Measurements from ENCODE around the gene EPG5. TPM values are rescaled to one million over a fixed set of nuclear protein-coding genes. Genes with fewer than 3 reads are reported as not detected.

The EPG5 gene
- total RNA-seq (20.6 and 25.6 TPM in 2 replicates), polyA plus RNA-seq (16.7 and 16.8 TPM in 2 replicates), polyA minus RNA-seq (76.7 and 95.1 TPM in 2 replicates), Bru-seq, nascent RNA (percentile 76 among the genes with signal in this experiment), BruChase-seq, experiment 1, labeled RNA remaining after a 6-hour chase (percentile 70 among the genes with signal in this experiment), BruChase-seq, experiment 2, labeled RNA remaining after a 2-hour chase (percentile 79 among the genes with signal in this experiment)
- 9.0 and 9.2 TPM in 2 replicates for polyA plus RNA-seq (2011; cell fraction: cytosol; rRNA removed)
- polyA plus RNA-seq (2011; cell fraction: nucleus; rRNA removed) = 39.5 and 45.0 TPM in 2 replicates
- polyA plus RNA-seq (2012) = 10.6 and 14.0 TPM in 2 replicates
- polyA minus RNA-seq (2011; cell fraction: cytosol; rRNA and poly(A)+ RNA removed) = 17.3 TPM
- 63.8 and 96.3 TPM in 2 replicates for polyA minus RNA-seq (2011; cell fraction: nucleus; rRNA and poly(A)+ RNA removed)
- long read RNA-seq, full-length matches to known transcripts = 1 of 7 reads
- long read RNA-seq, partial matches to known transcripts = 2 of 7 reads
- long read RNA-seq, other reads (novel, unspliced or antisense) = 4 of 7 reads

DNA sequence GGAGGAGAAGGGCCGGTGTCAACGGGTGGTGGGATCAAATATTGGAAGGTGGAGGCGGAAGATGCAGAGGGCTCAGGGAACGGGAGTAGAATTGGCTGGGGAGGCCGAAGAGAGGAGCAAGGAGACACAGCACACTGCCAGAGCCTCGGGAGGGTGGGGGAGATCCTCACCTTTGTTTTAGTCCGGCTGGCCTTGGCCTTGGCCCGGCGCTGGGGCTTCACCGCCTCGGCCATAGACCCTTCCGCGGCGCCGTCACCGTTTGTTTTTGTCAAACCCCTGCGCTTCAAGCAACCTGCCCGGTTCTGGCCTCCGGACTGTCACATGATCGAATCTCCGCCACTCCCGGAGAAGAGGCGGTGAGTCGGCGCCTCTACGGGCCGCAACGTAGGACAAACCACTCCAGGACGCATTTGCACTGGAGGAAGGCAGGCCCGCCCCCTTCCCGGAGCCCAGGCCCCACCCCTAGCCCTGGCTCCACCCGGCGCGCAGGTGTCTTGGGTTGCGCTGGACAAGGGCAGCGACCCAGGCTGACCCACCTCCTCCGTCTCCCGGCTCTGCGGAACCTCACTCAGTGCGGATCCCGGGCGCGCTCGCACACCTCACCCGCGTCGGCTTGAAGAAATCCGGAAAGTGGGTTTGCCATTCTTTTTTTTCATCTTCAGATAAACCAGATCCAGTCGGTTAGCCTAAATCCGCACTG is at the start of gene EPG5:
Gene EPG5 (minus strand): TSS at position 323 of the 700 bp plus-strand sequence. CDS start 90 bp downstream, at position 233.
- H3K4me2 ChIP-seq (ENCODE audit: insufficient read depth, low read length) = peak within 1 kb of the TSS; percentile 99
- intact Hi-C loops (cut with micrococcal nuclease) = loop anchor here (1.0 kb wide), 1 partner anchor 16 kb away; no protein-coding TSS in a partner anchor
- FAIRE-seq = peak; percentile 93

More for the DNA sequence above, at the start of gene EPG5:
- ChIA-PET POLR2A (no interaction called here), CTCF (no interaction called here)
- peaks cover 19% of the 10 kb centered on the region for H3K79me2 ChIP-seq (ENCODE audit: control insufficient read depth, insufficient read depth, low read length)
- H3K4me3 ChIP-seq (replicated peaks in 1 of 3; ENCODE audit: insufficient read depth in 1 of 3, low read depth in 1 of 3, low read length in 3 of 3) = peak within 1 kb of the TSS; percentile 60 to 98 (median 94)
- peaks cover 3% of the 10 kb centered on the region for H3K4me1 ChIP-seq (ENCODE audit: control insufficient read depth, extremely low read depth, insufficient read depth, low read length)
- H3K36me3 ChIP-seq (ENCODE audit: control insufficient read depth in 2 of 2, extremely low read depth in 1 of 2, insufficient read depth in 2 of 2, low read length in 2 of 2) = peaks cover 0 to 2% of the 10 kb centered on the region in 2 experiments
- no peaks in the 10 kb centered on the region for H3K9me3 ChIP-seq (replicated peaks; ENCODE audit: control insufficient read depth, insufficient read depth, low read length)
- no peaks in the 10 kb centered on the region for H3K9me1 ChIP-seq (replicated peaks; ENCODE audit: control insufficient read depth, extremely low read depth, insufficient read depth, low read length)
- peak within 1 kb of the TSS; percentile 97 for H2AFZ ChIP-seq (ENCODE audit: low read depth, low read length)
- no TSS peak for BruUV-seq (replicated peaks)
- DNase-seq (ENCODE audit: low read depth, low spot score) = peak; percentile 96
- peaks cover 2% of the 10 kb centered on the region for H4K20me1 ChIP-seq (replicated peaks; ENCODE audit: control insufficient read depth, extremely low read depth, insufficient read depth, low read length)
- peak within 1 kb of the TSS; percentile 93 for H3K9ac ChIP-seq (replicated peaks; ENCODE audit: extremely low read depth, insufficient read depth, low read length)
- TF ChIP-seq FOS (IDR thresholded peaks at IDR 0.05; ENCODE audit: borderline replicate concordance, insufficient read depth, low read length) = no peak
- TF ChIP-seq GATA2 (IDR thresholded peaks at IDR 0.05; ENCODE audit: insufficient read depth, insufficient read length, low read depth, low read length) = no peak
- TF ChIP-seq MYC (IDR thresholded peaks at IDR 0.05; ENCODE audit: low read depth, low read length) = no peak
- peak; percentile 69 for TF ChIP-seq POLR2A (IDR thresholded peaks at IDR 0.05; ENCODE audit: low read depth, low read length)
- TF ChIP-seq CTCF (IDR thresholded peaks at IDR 0.05; ENCODE audit: extremely low read depth in 1 of 2, insufficient read depth in 1 of 2, low read depth in 1 of 2, low read length in 2 of 2) = no peak
- no peak for TF ChIP-seq JUN (IDR thresholded peaks at IDR 0.05; ENCODE audit: borderline replicate concordance, insufficient read depth, insufficient read length, low read depth)
- TF ChIP-seq, protein P1, sequence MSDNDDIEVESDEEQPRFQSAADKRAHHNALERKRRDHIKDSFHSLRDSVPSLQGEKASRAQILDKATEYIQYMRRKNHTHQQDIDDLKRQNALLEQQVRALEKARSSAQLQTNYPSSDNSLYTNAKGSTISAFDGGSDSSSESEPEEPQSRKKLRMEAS (IDR thresholded peaks at IDR 0.05; ENCODE audit: insufficient read depth, insufficient read length) = peak; percentile 73
- TF ChIP-seq POLR2AphosphoS5 (IDR thresholded peaks at IDR 0.05; ENCODE audit: insufficient read depth, low read depth, low read length) = peak; percentile 66
- no peak for TF ChIP-seq EZH2 (IDR thresholded peaks at IDR 0.05; ENCODE audit: borderline replicate concordance, low read depth, low read length, severe bottlenecking)
- dilution Hi-C loops (cut with MboI; ENCODE audit: extremely low pct_ligation_motif_present, low sequenced_read_pairs) = no loop called here
- no peaks in the 10 kb centered on the region for H3K27me3 ChIP-seq (ENCODE audit: control insufficient read depth in 2 of 2, insufficient read depth in 2 of 2, low read length in 2 of 2)
- H3K27ac ChIP-seq (ENCODE audit: insufficient read depth, low read depth, low read length) = peak within 1 kb of the TSS; percentile 61
